Lower leg skin (tissue), 3 donors: Measurements from ENCODE around the gene NEURL3.

Source experiments
- POLR2A ChIP-seq, 2 donors: fragments of 450-650 bp; IDR thresholded peaks; one replicate each; pipeline ENCODE4 v1.6.1; 2016 to 2017; ENCODE audit warnings: antibody characterized with exemption in 2 of 2, mild to moderate bottlenecking in 1 of 2, moderate library complexity in 1 of 2
- TF ChIP-seq, protein P1 (sequence below), 3 donors: fragments of 450-650 bp; IDR thresholded peaks; one replicate each; pipeline ENCODE4 v1.5.1; 2016; ENCODE audit warnings: antibody characterized with exemption in 3 of 3, mild to moderate bottlenecking in 3 of 3, moderate library complexity in 2 of 3

- no peak for TF ChIP-seq POLR2A (IDR thresholded peaks at IDR 0.05)
- TF ChIP-seq, protein P1, sequence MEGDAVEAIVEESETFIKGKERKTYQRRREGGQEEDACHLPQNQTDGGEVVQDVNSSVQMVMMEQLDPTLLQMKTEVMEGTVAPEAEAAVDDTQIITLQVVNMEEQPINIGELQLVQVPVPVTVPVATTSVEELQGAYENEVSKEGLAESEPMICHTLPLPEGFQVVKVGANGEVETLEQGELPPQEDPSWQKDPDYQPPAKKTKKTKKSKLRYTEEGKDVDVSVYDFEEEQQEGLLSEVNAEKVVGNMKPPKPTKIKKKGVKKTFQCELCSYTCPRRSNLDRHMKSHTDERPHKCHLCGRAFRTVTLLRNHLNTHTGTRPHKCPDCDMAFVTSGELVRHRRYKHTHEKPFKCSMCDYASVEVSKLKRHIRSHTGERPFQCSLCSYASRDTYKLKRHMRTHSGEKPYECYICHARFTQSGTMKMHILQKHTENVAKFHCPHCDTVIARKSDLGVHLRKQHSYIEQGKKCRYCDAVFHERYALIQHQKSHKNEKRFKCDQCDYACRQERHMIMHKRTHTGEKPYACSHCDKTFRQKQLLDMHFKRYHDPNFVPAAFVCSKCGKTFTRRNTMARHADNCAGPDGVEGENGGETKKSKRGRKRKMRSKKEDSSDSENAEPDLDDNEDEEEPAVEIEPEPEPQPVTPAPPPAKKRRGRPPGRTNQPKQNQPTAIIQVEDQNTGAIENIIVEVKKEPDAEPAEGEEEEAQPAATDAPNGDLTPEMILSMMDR (IDR thresholded peaks at IDR 0.05), result no peak
Measured at GRCh38 chr2:96506907-96507240, 1.7 kb upstream of the NEURL3 start.
